A673 (cell line): Measurements from ENCODE around the gene DNAJB12. TPM values are rescaled to one million over a fixed set of nuclear protein-coding genes. Genes with fewer than 3 reads are reported as not detected.

Experiments used
- BruUV-seq: library from RNA; stranded (reverse); fragments of 400-500 nt; replicated peaks from 2 replicates; lab custom pipeline; 2021; lab: Mats Ljungman, UMichigan
- CTCF ChIA-PET: fragments of 300-600 bp; sonication (Branson Sonifier 250); formaldehyde crosslinking; loops from one replicate; lab custom pipeline; 2022; ENCODE audit warnings: antibody characterized with exemption; lab: Charles Lee
- POLR2A ChIA-PET: fragments of 300-600 bp; sonication (Branson Sonifier 250); formaldehyde crosslinking; loops from one replicate; lab custom pipeline; 2022; ENCODE audit warnings: antibody characterized with exemption; ENCODE audit not compliant: low non-redundant PET; lab: Charles Lee
- DNase-seq: peaks from one replicate; pipeline ENCODE4 v3.0.0-alpha.2; 2015; ENCODE audit warnings: low spot score
- H3K27ac ChIP-seq: fragments of 200-600 bp; sonication (generic); 2 replicates; pipeline ENCODE4 v1.5.1; 2016; ENCODE audit warnings: mixed run types, low read depth, mild to moderate bottlenecking, mixed read lengths, antibody characterized with exemption, low read length; ENCODE audit not compliant: poor library complexity, severe bottlenecking
- H3K27me3 ChIP-seq: fragments of 200-600 bp; sonication (generic); replicated peaks from 2 replicates; pipeline ENCODE4 v1.6.1; 2017; ENCODE audit warnings: mixed run types, low read depth, mild to moderate bottlenecking, mixed read lengths, antibody characterized with exemption, low read length; ENCODE audit not compliant: insufficient read depth, poor library complexity
- H3K36me3 ChIP-seq: fragments of 200-600 bp; sonication (generic); 2 replicates; pipeline ENCODE4 v1.6.1; 2016; ENCODE audit warnings: mixed run types, mild to moderate bottlenecking, mixed read lengths, antibody characterized with exemption, low read length; ENCODE audit not compliant: insufficient read depth, poor library complexity, severe bottlenecking
- H3K4me1 ChIP-seq: fragments of 200-600 bp; sonication (generic); 2 replicates; pipeline ENCODE4 v1.6.1; 2017; ENCODE audit warnings: mixed run types, mild to moderate bottlenecking, mixed read lengths, antibody characterized with exemption, low read length; ENCODE audit not compliant: insufficient read depth, poor library complexity, severe bottlenecking
- H3K4me3 ChIP-seq: fragments of 200-600 bp; sonication (generic); 2 replicates; pipeline ENCODE4 v1.5.1; 2016; ENCODE audit warnings: low read depth, mixed run types, mild to moderate bottlenecking, mixed read lengths, low read length; ENCODE audit not compliant: poor library complexity, severe bottlenecking
- H3K9me3 ChIP-seq: fragments of 200-600 bp; sonication (generic); 2 replicates; pipeline ENCODE4 v1.6.1; 2016; ENCODE audit warnings: mixed run types, low read depth, mild to moderate bottlenecking, mixed read lengths, antibody characterized with exemption, low read length; ENCODE audit not compliant: poor library complexity, severe bottlenecking
- EZH2 ChIP-seq: fragments of 200-600 bp; sonication (generic); IDR thresholded peaks from 2 replicates; pipeline ENCODE4 v1.6.1; 2017; ENCODE audit warnings: borderline replicate concordance, low read depth, mild to moderate bottlenecking, mixed read lengths, antibody characterized with exemption, low read length; ENCODE audit not compliant: poor library complexity, severe bottlenecking
- intact Hi-C: fragments of 100-400 bp; cut with micrococcal nuclease; formaldehyde crosslinking; loops from one replicate; pipeline ENCODE4 v1.10.0; 2022; ENCODE audit not compliant: unreplicated experiment
- total RNA-seq: library from RNA; stranded (reverse); gene quantifications from 2 replicates; pipeline ENCODE4 v1.2.3, GENCODE V29; 2021
- TF ChIP-seq, protein P1 (sequence below): fragments of 300-800, 200-600 bp; sonication (generic); conservative IDR thresholded peaks from 2 replicates; pipeline ENCODE4 v1.5.1; 2017; ENCODE audit warnings: low read depth, mild to moderate bottlenecking, antibody characterized with exemption, low read length, moderate library complexity, mixed read lengths

The DNAJB12 gene
- total RNA-seq, 1 experiment from 2014 or later = 29.5 TPM

DNA sequence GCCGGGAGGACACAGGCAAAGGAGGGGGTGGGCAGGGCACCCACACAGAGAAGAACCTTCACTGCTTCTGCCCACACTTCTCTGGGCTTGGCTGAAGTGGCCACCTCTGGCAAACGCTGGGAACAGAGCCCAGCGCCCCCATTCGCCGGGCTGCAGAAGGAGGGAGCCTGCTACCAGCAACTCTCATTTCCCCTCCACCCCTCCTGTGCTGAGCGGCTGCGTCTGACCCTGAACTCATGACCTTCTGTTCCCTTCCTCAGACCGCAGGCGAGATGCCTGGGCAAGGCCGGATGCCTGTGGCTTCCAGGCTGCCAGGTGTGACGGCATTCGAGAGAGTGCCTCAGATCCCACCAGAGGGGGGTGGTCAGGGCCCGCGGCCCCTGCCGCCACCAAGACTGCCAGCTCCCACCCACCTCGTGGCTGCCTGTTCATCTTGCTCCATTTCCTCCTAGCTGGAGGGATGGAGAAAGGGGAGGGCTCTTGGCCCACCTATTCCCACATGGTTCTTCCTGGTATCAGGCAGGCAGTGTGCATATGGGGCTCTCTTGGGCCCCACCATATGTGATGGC is 19.8 kb downstream of the DNAJB12 start:
- ChIA-PET CTCF (no interaction called here), POLR2A (interaction anchor here (0.6 kb wide), 1 partner anchor 216 kb away, joined by 5 read pairs; no protein-coding TSS in a partner anchor)
- H3K36me3 ChIP-seq = peaks cover 17% of the 10 kb centered on the region
- intact Hi-C loops = loop anchor here (5.0 to 10.0 kb wide), 2 partner anchors 378 to 1020 kb away; partner anchors contain the start of gene SLC29A3
- no TSS peak for BruUV-seq
- TF ChIP-seq, protein P1, sequence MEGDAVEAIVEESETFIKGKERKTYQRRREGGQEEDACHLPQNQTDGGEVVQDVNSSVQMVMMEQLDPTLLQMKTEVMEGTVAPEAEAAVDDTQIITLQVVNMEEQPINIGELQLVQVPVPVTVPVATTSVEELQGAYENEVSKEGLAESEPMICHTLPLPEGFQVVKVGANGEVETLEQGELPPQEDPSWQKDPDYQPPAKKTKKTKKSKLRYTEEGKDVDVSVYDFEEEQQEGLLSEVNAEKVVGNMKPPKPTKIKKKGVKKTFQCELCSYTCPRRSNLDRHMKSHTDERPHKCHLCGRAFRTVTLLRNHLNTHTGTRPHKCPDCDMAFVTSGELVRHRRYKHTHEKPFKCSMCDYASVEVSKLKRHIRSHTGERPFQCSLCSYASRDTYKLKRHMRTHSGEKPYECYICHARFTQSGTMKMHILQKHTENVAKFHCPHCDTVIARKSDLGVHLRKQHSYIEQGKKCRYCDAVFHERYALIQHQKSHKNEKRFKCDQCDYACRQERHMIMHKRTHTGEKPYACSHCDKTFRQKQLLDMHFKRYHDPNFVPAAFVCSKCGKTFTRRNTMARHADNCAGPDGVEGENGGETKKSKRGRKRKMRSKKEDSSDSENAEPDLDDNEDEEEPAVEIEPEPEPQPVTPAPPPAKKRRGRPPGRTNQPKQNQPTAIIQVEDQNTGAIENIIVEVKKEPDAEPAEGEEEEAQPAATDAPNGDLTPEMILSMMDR = no peak
- TF ChIP-seq EZH2 = no peak
- H3K27ac ChIP-seq = peak overlapping the region; percentile 37
- H3K9me3 ChIP-seq = no peaks in the 10 kb centered on the region
- no peaks in the 10 kb centered on the region for H3K27me3 ChIP-seq
- peaks cover 32% of the 10 kb centered on the region for H3K4me1 ChIP-seq
- no peak overlapping the region for H3K4me3 ChIP-seq
- no peak for DNase-seq

DNA sequence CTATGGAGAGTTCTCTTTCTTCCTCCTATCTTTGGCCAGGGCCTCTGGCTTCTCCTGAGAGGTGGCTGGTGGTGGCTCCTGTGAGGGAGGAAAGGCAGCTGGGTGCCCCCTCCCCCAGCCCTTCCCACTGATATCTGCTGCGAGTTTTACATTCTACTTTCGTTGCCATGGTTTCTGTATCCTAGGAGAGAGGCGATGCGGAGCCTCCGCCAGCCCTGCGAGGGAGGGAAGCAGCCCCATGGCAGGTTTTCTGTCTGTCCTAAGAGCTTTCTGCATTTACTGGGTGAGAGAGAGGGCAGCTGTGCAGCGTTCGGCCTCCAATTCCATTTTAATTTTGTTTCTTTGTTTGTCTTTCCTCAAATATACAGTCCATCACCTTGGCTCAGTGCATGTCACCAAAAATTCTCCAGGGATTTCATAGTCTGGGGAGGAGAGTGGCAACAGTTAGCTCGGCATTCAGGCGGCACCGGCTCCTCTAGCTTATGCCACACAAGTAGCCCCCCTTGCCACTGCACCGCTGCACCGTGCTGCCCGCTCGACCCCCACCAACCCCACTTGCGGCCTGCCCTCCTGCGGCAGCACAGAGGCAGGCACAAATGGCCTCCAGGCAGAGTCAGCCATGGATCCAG is 20.4 kb downstream of the DNAJB12 start:
- DNase-seq = peak; percentile 57
- H3K27ac ChIP-seq = peak overlapping the region; percentile 37
- ChIA-PET POLR2A (interaction anchor here (0.6 kb wide), 1 partner anchor 215 kb away, joined by 5 read pairs; no protein-coding TSS in a partner anchor), CTCF (interaction anchor here (0.6 kb wide), 1 partner anchor 263 kb away, joined by 3 read pairs; no protein-coding TSS in a partner anchor)
- H3K4me1 ChIP-seq = peaks cover 32% of the 10 kb centered on the region
- H3K9me3 ChIP-seq = no peaks in the 10 kb centered on the region
- no peaks in the 10 kb centered on the region for H3K27me3 ChIP-seq
- H3K4me3 ChIP-seq = no peak overlapping the region
- H3K36me3 ChIP-seq = peaks cover 17% of the 10 kb centered on the region
- TF ChIP-seq, protein P1 = no peak
- TF ChIP-seq EZH2 = no peak
- no TSS peak for BruUV-seq
- intact Hi-C loops = loop anchor here (10.0 kb wide), 1 partner anchor 1020 kb away; the partner anchor contains the start of gene SLC29A3

DNA sequence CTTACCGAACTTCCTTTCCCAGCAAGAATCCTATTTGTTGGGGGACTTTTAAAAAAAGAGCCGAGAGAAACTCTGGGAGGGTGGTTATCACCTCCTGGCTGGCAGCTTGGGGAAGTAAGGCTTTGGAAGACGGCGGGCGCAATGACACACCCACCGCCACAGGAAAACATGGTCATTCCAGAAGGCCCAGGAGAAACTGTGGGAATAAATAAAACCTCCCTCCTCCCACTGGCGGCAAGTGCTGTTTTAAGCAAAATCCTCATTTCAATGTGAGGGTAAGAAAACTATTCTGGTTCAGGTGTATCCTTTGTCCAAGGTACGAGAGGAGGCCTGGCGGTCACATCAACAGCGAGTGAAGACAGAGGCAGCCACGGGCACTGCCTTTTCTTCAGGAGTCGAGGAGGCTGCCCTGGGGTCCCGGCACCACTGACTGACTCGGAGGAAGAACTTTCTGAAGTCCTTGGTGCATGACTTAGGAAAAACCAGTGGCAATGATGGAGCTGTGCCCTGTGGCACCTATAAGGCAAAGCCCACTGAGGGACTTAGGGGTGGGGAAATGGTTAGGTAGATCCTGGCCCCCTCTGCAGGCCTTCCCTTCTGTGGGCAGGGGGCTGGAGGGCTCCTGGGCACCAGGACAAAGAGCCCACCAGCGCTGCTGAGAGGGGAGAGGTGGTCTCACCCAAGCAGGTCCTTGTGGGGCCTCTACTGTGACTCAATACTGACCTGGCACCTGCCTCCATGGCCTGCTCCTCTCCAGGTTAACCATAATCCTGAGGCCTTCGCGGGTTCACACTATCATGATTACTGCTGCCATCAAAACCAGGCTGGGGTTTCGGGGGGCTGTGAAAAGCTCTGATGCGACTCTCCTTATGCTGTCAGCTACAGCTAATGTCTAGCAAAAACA is 21.4 kb downstream of the DNAJB12 start:
- TF ChIP-seq EZH2 = no peak
- TF ChIP-seq, protein P1 = no peak

More for the DNA sequence above, 21.4 kb downstream of the DNAJB12 start:
- DNase-seq = no peak
- BruUV-seq = no TSS peak
- Histone ChIP-seq H3K36me3 (peaks cover 15% of the 10 kb centered on the region), H3K4me1 (peaks cover 36% of the 10 kb centered on the region), H3K27ac (peak overlapping the region; percentile 80), H3K27me3 (no peaks in the 10 kb centered on the region), H3K4me3 (no peak overlapping the region), H3K9me3 (no peaks in the 10 kb centered on the region)
- intact Hi-C loops = loop anchor here (10.0 kb wide), 1 partner anchor 1019 kb away; the partner anchor contains the start of gene SLC29A3
- CTCF ChIA-PET = no interaction called here
- POLR2A ChIA-PET = interaction anchor here (0.6 to 0.7 kb wide), 2 partner anchors 19 to 147 kb away, joined by 3 to 5 read pairs; no protein-coding TSS in a partner anchor
